ENCODE measurements around the gene KCTD2.

- TF ChIP-seq GATA3 (IDR thresholded peaks at IDR 0.05; ENCODE audit: low read depth, low read length) = no peak
- TF ChIP-seq GATA2 (IDR thresholded peaks at IDR 0.05; ENCODE audit: low read depth, low read length) = no peak
These were observed 7.8 kb upstream of the KCTD2 start for GRCh38 chr17:75039238-75039637.

Measured in SH-SY5Y (cell line).